Endothelial cell of umbilical vein (primary cell): ENCODE results near the gene MYOG. TPM values are rescaled to one million over a fixed set of nuclear protein-coding genes. Genes with fewer than 3 reads are reported as not detected.

Experiments
- BruUV-seq: library from RNA; stranded (reverse); fragments of 400-500 nt; replicated peaks from 2 replicates; lab custom pipeline; 2021; lab: Mats Ljungman, UMichigan
- CTCF ChIA-PET: fragments of 300-600, 350-600 bp; sonication (Branson Sonifier 250); formaldehyde crosslinking; loops from one replicate; lab custom pipeline; 2021; ENCODE audit warnings: antibody characterized with exemption, inconsistent platforms; lab: Charles Lee
- POLR2A ChIA-PET: fragments of 300-600, 350-600 bp; sonication (Branson Sonifier 250); formaldehyde crosslinking; loops from one replicate; lab custom pipeline; 2021; ENCODE audit warnings: antibody characterized with exemption, inconsistent platforms; lab: Charles Lee
- DNase-seq: peaks from one replicate; pipeline ENCODE4 v3.0.0-alpha.2; 2011; ENCODE audit warnings: low read depth, low spot score
- FAIRE-seq: peaks from 2 replicates; lab custom pipeline; 2011; peaks lifted over from hg19 to GRCh38; lab: Jason Lieb, UNC
- H2AFZ ChIP-seq: 2 replicates; pipeline ENCODE4 v1.6.0; 2012; ENCODE audit warnings: low read depth, low read length, control low read depth, inconsistent platforms
- H3K27ac ChIP-seq: 2 replicates; pipeline ENCODE4 v1.5.1; 2011; ENCODE audit warnings: low read depth, mild to moderate bottlenecking, control low read depth, low read length, moderate library complexity; ENCODE audit not compliant: insufficient read depth
- H3K27me3 ChIP-seq, 2 experiments: 2 replicates each; pipeline versions ENCODE4 v1.6.0 to v1.6.1; 2011; ENCODE audit warnings: low read length in 2 of 2, mixed read lengths in 1 of 2; ENCODE audit not compliant: control insufficient read depth in 2 of 2, insufficient read depth in 2 of 2
- H3K36me3 ChIP-seq, 2 experiments: 2 replicates in 1 of 2; 3 replicates in 1 of 2; pipeline ENCODE4 v1.5.1; 2011; ENCODE audit warnings: low read length in 2 of 2, mild to moderate bottlenecking in 1 of 2, moderate library complexity in 1 of 2; ENCODE audit not compliant: control insufficient read depth in 2 of 2, insufficient read depth in 2 of 2; ENCODE audit errors: extremely low read depth in 1 of 2
- H3K4me1 ChIP-seq: 3 replicates; pipeline ENCODE4 v1.5.1; 2011; ENCODE audit warnings: mild to moderate bottlenecking, low read length; ENCODE audit not compliant: control insufficient read depth, insufficient read depth; ENCODE audit errors: extremely low read depth
- H3K4me2 ChIP-seq: 2 replicates; pipeline ENCODE4 v1.6.1; 2011; ENCODE audit warnings: low read length, control low read depth, mixed read lengths; ENCODE audit not compliant: insufficient read depth
- H3K4me3 ChIP-seq, 3 experiments: fragments of 200-600 bp in 1 of 3; sonication (generic), shearing (Covaris generic) in 1 of 3; replicated peaks in 1 of 3; 2 replicates each; pipeline ENCODE4 v1.5.1; 2011 to 2016; ENCODE audit warnings: control low read depth in 3 of 3, low read length in 3 of 3, mild to moderate bottlenecking in 2 of 3, inconsistent platforms in 1 of 3, low read depth in 1 of 3, moderate library complexity in 1 of 3; ENCODE audit not compliant: insufficient read depth in 1 of 3
- H3K79me2 ChIP-seq: 2 replicates; pipeline ENCODE4 v1.6.0; 2012; ENCODE audit warnings: low read length, inconsistent platforms; ENCODE audit not compliant: control insufficient read depth, insufficient read depth
- H3K9ac ChIP-seq: replicated peaks from 2 replicates; pipeline ENCODE3; 2011; ENCODE audit warnings: low read length, control low read depth; ENCODE audit not compliant: insufficient read depth; ENCODE audit errors: extremely low read depth
- H3K9me1 ChIP-seq: replicated peaks from 3 replicates; pipeline ENCODE4 v1.6.0; 2011; ENCODE audit warnings: mild to moderate bottlenecking, low read length; ENCODE audit not compliant: control insufficient read depth, insufficient read depth; ENCODE audit errors: extremely low read depth
- H3K9me3 ChIP-seq: replicated peaks from 2 replicates; pipeline ENCODE4 v1.5.1; 2012; ENCODE audit warnings: low read length, inconsistent platforms; ENCODE audit not compliant: control insufficient read depth, insufficient read depth
- H4K20me1 ChIP-seq: replicated peaks from 2 replicates; pipeline ENCODE3; 2011; ENCODE audit warnings: mild to moderate bottlenecking, low read length; ENCODE audit not compliant: control insufficient read depth, insufficient read depth; ENCODE audit errors: extremely low read depth
- EZH2 ChIP-seq: IDR thresholded peaks from 2 replicates; pipeline ENCODE4 v1.6.1; 2012; ENCODE audit warnings: borderline replicate concordance, low read depth, mild to moderate bottlenecking, moderate library complexity, low read length, inconsistent platforms; ENCODE audit not compliant: severe bottlenecking
- FOS ChIP-seq: IDR thresholded peaks from 2 replicates; pipeline ENCODE4 v1.6.1; 2011; ENCODE audit warnings: mild to moderate bottlenecking, low read length, moderate library complexity, borderline replicate concordance; ENCODE audit not compliant: insufficient read depth
- GATA2 ChIP-seq: IDR thresholded peaks from 2 replicates; pipeline ENCODE4 v1.7.0; 2011; ENCODE audit warnings: low read depth, mild to moderate bottlenecking, moderate library complexity, mixed read lengths, low read length; ENCODE audit not compliant: insufficient read length, insufficient read depth
- JUN ChIP-seq: IDR thresholded peaks from 2 replicates; pipeline ENCODE4 v1.6.1; 2011; ENCODE audit warnings: borderline replicate concordance, low read depth; ENCODE audit not compliant: insufficient read length, insufficient read depth
- MAX ChIP-seq: IDR thresholded peaks from 2 replicates; pipeline ENCODE4 v1.6.1; 2011; ENCODE audit not compliant: insufficient read depth, insufficient read length
- MYC ChIP-seq: IDR thresholded peaks from one replicate; pipeline ENCODE4 v1.6.1; 2011; ENCODE audit warnings: mild to moderate bottlenecking, low read depth, low read length
- POLR2A ChIP-seq: IDR thresholded peaks from 2 replicates; pipeline ENCODE4 v1.6.1; 2012; ENCODE audit warnings: low read depth, mild to moderate bottlenecking, control low read depth, low read length
- POLR2AphosphoS5 ChIP-seq: IDR thresholded peaks from 2 replicates; pipeline ENCODE4 v1.6.1; 2012; ENCODE audit warnings: low read depth, mild to moderate bottlenecking, control low read depth, low read length, moderate library complexity; ENCODE audit not compliant: insufficient read depth
- dilution Hi-C: fragments of 300-500 bp; cut with MboI; formaldehyde crosslinking; loops from one replicate; pipeline ENCODE4 v1.15.0; 2019; ENCODE audit warnings: low sequenced_read_pairs; ENCODE audit not compliant: extremely low pct_ligation_motif_present
- intact Hi-C: fragments of 100-400 bp; cut with micrococcal nuclease; formaldehyde crosslinking; loops from one replicate; pipeline ENCODE4 v1.10.0; 2022
- polyA plus RNA-seq, 4 experiments: library from polyadenylated mRNA; depleted of rRNA in 3 of 4; stranded (reverse) in 3 of 4; unstranded in 1 of 4; fragments of >200 nt; gene quantifications; 2 replicates each; pipeline versions ENCODE4 v1.2.1 to v1.2.3, GENCODE V29; 2011 to 2012; ENCODE audit warnings: missing spikeins in 1 of 4
- total RNA-seq: library from RNA; stranded (reverse); gene quantifications from 2 replicates; pipeline ENCODE4 v1.2.3, GENCODE V29; 2021
- TF ChIP-seq, protein P1 (sequence below), 2 donors: IDR thresholded peaks; 1 replicate in 1 of 2; 2 replicates in 1 of 2; pipeline ENCODE4 v1.5.1; 2011; ENCODE audit warnings: low read length in 2 of 2, mild to moderate bottlenecking in 2 of 2, moderate library complexity in 2 of 2, control low read depth in 1 of 2, inconsistent platforms in 1 of 2, low read depth in 1 of 2; ENCODE audit not compliant: insufficient read depth in 1 of 2; ENCODE audit errors: extremely low read depth in 1 of 2

The MYOG gene
- total and polyA plus RNA-seq, 2 donors (not counting 3 experiments of a cell fraction or from before 2014, with no cell fraction given), result not detected

GRCh38 chr1:203056012-203056411, 29.8 kb downstream of the MYOG start:
- dilution Hi-C loops, result no loop called here
- Histone ChIP-seq H2AFZ (no peak overlapping the region), H3K79me2 (no peaks in the 10 kb centered on the region), H3K9me3 (no peaks in the 10 kb centered on the region), H3K9ac (no peak overlapping the region), H3K36me3 (no peaks in the 10 kb centered on the region), H3K4me2 (no peak overlapping the region), H3K4me3 (no peak overlapping the region), H3K9me1 (no peaks in the 10 kb centered on the region), H3K4me1 (no peaks in the 10 kb centered on the region), H3K27ac (no peak overlapping the region), H3K27me3 (peaks cover 0 to 5% of the 10 kb centered on the region in 2 experiments), H4K20me1 (no peaks in the 10 kb centered on the region)
- FAIRE-seq (no peak), DNase-seq (no peak)
- TF ChIP-seq, protein P1, sequence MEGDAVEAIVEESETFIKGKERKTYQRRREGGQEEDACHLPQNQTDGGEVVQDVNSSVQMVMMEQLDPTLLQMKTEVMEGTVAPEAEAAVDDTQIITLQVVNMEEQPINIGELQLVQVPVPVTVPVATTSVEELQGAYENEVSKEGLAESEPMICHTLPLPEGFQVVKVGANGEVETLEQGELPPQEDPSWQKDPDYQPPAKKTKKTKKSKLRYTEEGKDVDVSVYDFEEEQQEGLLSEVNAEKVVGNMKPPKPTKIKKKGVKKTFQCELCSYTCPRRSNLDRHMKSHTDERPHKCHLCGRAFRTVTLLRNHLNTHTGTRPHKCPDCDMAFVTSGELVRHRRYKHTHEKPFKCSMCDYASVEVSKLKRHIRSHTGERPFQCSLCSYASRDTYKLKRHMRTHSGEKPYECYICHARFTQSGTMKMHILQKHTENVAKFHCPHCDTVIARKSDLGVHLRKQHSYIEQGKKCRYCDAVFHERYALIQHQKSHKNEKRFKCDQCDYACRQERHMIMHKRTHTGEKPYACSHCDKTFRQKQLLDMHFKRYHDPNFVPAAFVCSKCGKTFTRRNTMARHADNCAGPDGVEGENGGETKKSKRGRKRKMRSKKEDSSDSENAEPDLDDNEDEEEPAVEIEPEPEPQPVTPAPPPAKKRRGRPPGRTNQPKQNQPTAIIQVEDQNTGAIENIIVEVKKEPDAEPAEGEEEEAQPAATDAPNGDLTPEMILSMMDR (IDR thresholded peaks at IDR 0.05; ENCODE audit: extremely low read depth in 1 of 2, insufficient read depth in 1 of 2, low read depth in 1 of 2, low read length in 2 of 2), result no peak
- TF ChIP-seq JUN, result no peak
- no peak for TF ChIP-seq MYC
- TF ChIP-seq POLR2AphosphoS5, result no peak
- TF ChIP-seq EZH2, result no peak
- TF ChIP-seq FOS, result no peak
- TF ChIP-seq GATA2, result no peak
- TF ChIP-seq MAX, result no peak
- no peak for TF ChIP-seq POLR2A
- BruUV-seq, result no TSS peak
- CTCF ChIA-PET, result interaction anchor here (0.7 to 2.3 kb wide), 8 partner anchors 10 to 212 kb away, joined by 3 to 14 read pairs (median 4); no protein-coding TSS in a partner anchor
- POLR2A ChIA-PET, result no interaction called here
- intact Hi-C loops, result no loop called here
